Measurements from ENCODE around the gene PROZ.

PROZ gene

GRCh38 chr13:113140677-113141600 is 17.5 kb upstream of the PROZ start:
- no peak for DNase-seq (ENCODE audit: low read depth in 3 of 3)

GRCh38 chr13:113141601-113141970 is 16.9 kb upstream of the PROZ start:
- DNase-seq (ENCODE audit: low read depth in 3 of 3), result no peak

GRCh38 chr13:113142876-113143275 is 15.6 kb upstream of the PROZ start:
- DNase-seq (ENCODE audit: low read depth in 3 of 3), result no peak

GRCh38 chr13:113143466-113144254 is 14.8 kb upstream of the PROZ start:
- no peak for DNase-seq (ENCODE audit: low read depth in 3 of 3)

GRCh38 chr13:113144255-113144629 is 14.2 kb upstream of the PROZ start:
- no peak for DNase-seq (ENCODE audit: low read depth in 3 of 3)

- peak in 1 of 3 experiments; percentile 64 for DNase-seq (ENCODE audit: low read depth in 3 of 3)
Measured at GRCh38 chr13:113145496-113145895, 13.0 kb upstream of the PROZ start.

GRCh38 chr13:113145911-113146598 is 12.4 kb upstream of the PROZ start:
- no peak for DNase-seq (ENCODE audit: low read depth in 3 of 3)

GRCh38 chr13:113146750-113147149 is 11.7 kb upstream of the PROZ start:
- DNase-seq (ENCODE audit: low read depth in 3 of 3), result no peak

GRCh38 chr13:113147206-113147605 is 11.2 kb upstream of the PROZ start:
- DNase-seq (ENCODE audit: low read depth in 3 of 3), result no peak

GRCh38 chr13:113148407-113148806 is 10.0 kb upstream of the PROZ start:
- DNase-seq (ENCODE audit: low read depth in 3 of 3), result no peak

GRCh38 chr13:113148940-113149503 is 9.4 kb upstream of the PROZ start:
- DNase-seq (ENCODE audit: low read depth in 3 of 3), result no peak

- no peak for DNase-seq (ENCODE audit: low read depth in 3 of 3)
Measured at GRCh38 chr13:113149711-113150549, 8.5 kb upstream of the PROZ start.

- DNase-seq (ENCODE audit: low read depth in 3 of 3), result no peak
Measured at GRCh38 chr13:113150550-113151365, 7.7 kb upstream of the PROZ start.

GRCh38 chr13:113151745-113152690 is 6.4 kb upstream of the PROZ start:
- DNase-seq (ENCODE audit: low read depth in 3 of 3), result no peak

GRCh38 chr13:113152691-113152983 is 5.8 kb upstream of the PROZ start:
- no peak for DNase-seq (ENCODE audit: low read depth in 3 of 3)

- DNase-seq (ENCODE audit: low read depth in 3 of 3), result no peak
Measured at GRCh38 chr13:113152984-113153809, 5.3 kb upstream of the PROZ start.

GRCh38 chr13:113153810-113154748 is 4.4 kb upstream of the PROZ start:
- peak; percentile 43 to 51 (median 50) for DNase-seq (ENCODE audit: low read depth in 3 of 3)
